ENCODE results near the gene LRCH3. TPM values are rescaled to one million over a fixed set of nuclear protein-coding genes. Genes with fewer than 3 reads are reported as not detected.

Gene LRCH3
- total RNA-seq, 1 experiment from 2014 or later: 43.1 TPM

- BruUV-seq (replicated peaks): no TSS peak
- Histone ChIP-seq H3K36me3 (ENCODE audit: low read depth, low read length) (no peaks in the 10 kb centered on the region), H3K4me1 (ENCODE audit: insufficient read depth, low read length) (no peaks in the 10 kb centered on the region), H4K20me1 (ENCODE audit: low read length) (no peaks in the 10 kb centered on the region), H3K27ac (ENCODE audit: low read length) (no peak overlapping the region), H3F3A (ENCODE audit: low read length, unreplicated experiment) (no peaks in the 10 kb centered on the region), H3K4me3 (ENCODE audit: low read length) (no peak overlapping the region), H3K9me3 (ENCODE audit: low read length) (no peaks in the 10 kb centered on the region), H3K9me2 (replicated peaks; ENCODE audit: low read length) (no peaks in the 10 kb centered on the region), H3K4me2 (ENCODE audit: low read length) (no peak overlapping the region), H3K27me3 (ENCODE audit: low read length) (no peaks in the 10 kb centered on the region), H3K9ac (ENCODE audit: low read length) (no peak overlapping the region), H3K79me2 (ENCODE audit: low read length) (no peaks in the 10 kb centered on the region), H2AFZ (ENCODE audit: low read length) (no peak overlapping the region)
- intact Hi-C loops (cut with micrococcal nuclease): no loop called here
- DNase-seq (no peak), ATAC-seq (no peak)
- TF ChIP-seq EZH2phosphoT487 (IDR thresholded peaks at IDR 0.05; ENCODE audit: borderline replicate concordance, low read length): no peak
- TF ChIP-seq EZH2 (IDR thresholded peaks at IDR 0.05; ENCODE audit: low read length, unreplicated experiment): no peak
- TF ChIP-seq CTCF (conservative IDR thresholded peaks at IDR 0.05; ENCODE audit: low read depth, low read length): no peak
- CTCF ChIA-PET: no interaction called here
- POLR2A ChIA-PET (ENCODE audit: unreplicated experiment): no interaction called here
Measured at GRCh38 chr3:197899833-197900478, 108.9 kb downstream of the LRCH3 start.

GRCh38 chr3:197901626-197902025, 110.6 kb downstream of the LRCH3 start:
- H4K20me1 ChIP-seq (ENCODE audit: low read length): no peaks in the 10 kb centered on the region
- no peaks in the 10 kb centered on the region for H3F3A ChIP-seq (ENCODE audit: low read length, unreplicated experiment)
- ChIA-PET CTCF (no interaction called here), POLR2A (ENCODE audit: unreplicated experiment) (no interaction called here)
- no peak overlapping the region for H3K9ac ChIP-seq (ENCODE audit: low read length)
- no peaks in the 10 kb centered on the region for H3K9me2 ChIP-seq (replicated peaks; ENCODE audit: low read length)
- H3K36me3 ChIP-seq (ENCODE audit: low read depth, low read length): no peaks in the 10 kb centered on the region
- intact Hi-C loops (cut with micrococcal nuclease): no loop called here
- no peak overlapping the region for H3K27ac ChIP-seq (ENCODE audit: low read length)
- no peak overlapping the region for H3K4me3 ChIP-seq (ENCODE audit: low read length)
- H2AFZ ChIP-seq (ENCODE audit: low read length): no peak overlapping the region
- no peak for TF ChIP-seq CTCF (conservative IDR thresholded peaks at IDR 0.05; ENCODE audit: low read depth, low read length)
- TF ChIP-seq EZH2 (IDR thresholded peaks at IDR 0.05; ENCODE audit: low read length, unreplicated experiment): no peak
- no peak for TF ChIP-seq EZH2phosphoT487 (IDR thresholded peaks at IDR 0.05; ENCODE audit: borderline replicate concordance, low read length)
- ATAC-seq (no peak), DNase-seq (no peak)
- H3K4me1 ChIP-seq (ENCODE audit: insufficient read depth, low read length): peaks cover 5% of the 10 kb centered on the region
- H3K4me2 ChIP-seq (ENCODE audit: low read length): no peak overlapping the region
- BruUV-seq (replicated peaks): no TSS peak
- no peaks in the 10 kb centered on the region for H3K9me3 ChIP-seq (ENCODE audit: low read length)
- H3K27me3 ChIP-seq (ENCODE audit: low read length): no peaks in the 10 kb centered on the region
- H3K79me2 ChIP-seq (ENCODE audit: low read length): no peaks in the 10 kb centered on the region

Measured in PC-3 (cell line).